Thyroid gland (tissue), 4 donors: Measurements from ENCODE around the gene TNS4. TPM values are rescaled to one million over a fixed set of nuclear protein-coding genes. Genes with fewer than 3 reads are reported as not detected.
A peak's percentile ranks its signal among the peaks of the same experiment; 100 is the strongest.

Experiments used
- DNase-seq, 2 donors: peaks; one replicate each; pipeline ENCODE4 v3.0.0-alpha.2; 2019
- H3K27ac ChIP-seq, 3 donors: fragments of 200-600 bp; sonication (generic); 1 replicate in 2 of 3; 2 replicates in 1 of 3; pipeline ENCODE4 v1.5.1; 2016 to 2019; ENCODE audit warnings: mild to moderate bottlenecking in 1 of 3, moderate library complexity in 1 of 3
- H3K27me3 ChIP-seq: fragments of 200-600 bp; sonication (generic); one replicate; pipeline ENCODE4 v1.5.1; 2019
- H3K36me3 ChIP-seq, 2 donors: fragments of 200-600 bp; sonication (generic); one replicate each; pipeline ENCODE4 v1.5.1; 2016 to 2019
- H3K4me1 ChIP-seq, 2 donors: fragments of 200-600 bp; sonication (generic); one replicate each; pipeline ENCODE4 v1.5.1; 2017 to 2019
- H3K4me3 ChIP-seq, 3 donors: fragments of 200-600 bp; sonication (generic); replicated peaks in 1 of 3; 1 replicate in 2 of 3; 2 replicates in 1 of 3; pipeline ENCODE4 v1.5.1; 2016; ENCODE audit warnings: mild to moderate bottlenecking in 1 of 3
- H3K9me3 ChIP-seq: fragments of 200-600 bp; sonication (generic); one replicate; pipeline ENCODE4 v1.5.1; 2017
- CTCF ChIP-seq, 6 experiments: fragments of 200-600 bp in 3 of 6; fragments of 450-650 bp in 3 of 6; sonication (generic) in 3 of 6; IDR thresholded peaks; one replicate each; pipeline ENCODE4 v1.5.1; 2016 to 2019; ENCODE audit warnings: antibody characterized with exemption in 6 of 6, mild to moderate bottlenecking in 2 of 6, inconsistent platforms in 1 of 6, moderate library complexity in 1 of 6
- POLR2A ChIP-seq, 2 donors: fragments of 450-650 bp; IDR thresholded peaks; one replicate each; pipeline ENCODE4 v1.6.1; 2017; ENCODE audit warnings: antibody characterized with exemption in 2 of 2, mild to moderate bottlenecking in 2 of 2, moderate library complexity in 1 of 2
- WGBS, 2 donors: methylation state at CpG; one replicate each; pipeline ENCODE4 v1.1.5; 2017; 5-methylcytosine and 5-hydroxymethylcytosine counted together
- intact Hi-C: fragments of 100-400 bp; cut with DNase I; formaldehyde crosslinking; loops from one replicate; pipeline ENCODE4 v1.15.1; 2023
- total RNA-seq, 4 donors: library from RNA; depleted of rRNA; stranded (reverse); fragments of >200 nt; gene quantifications; one replicate each; pipeline ENCODE4 v1.2.3, GENCODE V29; 2016

The TNS4 gene
- total RNA-seq, 4 donors from 2014 or later = 5.4 to 24.7 (median 16.2) TPM

GRCh38 chr17:40460968-40461731 lies 40.3 kb downstream of the TNS4 start:
- Histone ChIP-seq H3K9me3 (no peaks in the 10 kb centered on the region), H3K27me3 (no peaks in the 10 kb centered on the region), H3K4me3 (no peak overlapping the region), H3K4me1 (peaks cover 31 to 62% of the 10 kb centered on the region in 2 donors), H3K27ac (no peak overlapping the region), H3K36me3 (peaks cover 6 to 14% of the 10 kb centered on the region in 2 donors)
- intact Hi-C loops = no loop called here
- WGBS, 2 donors = 71 to 75% methylated on average over 8 to 9 of the region's 9 CpGs
- DNase-seq = no peak
- no peak for TF ChIP-seq CTCF (IDR thresholded peaks at IDR 0.05)
- peak in 1 of 2 donors; percentile 6 for TF ChIP-seq POLR2A (IDR thresholded peaks at IDR 0.05)

- no peak overlapping the region for H3K4me3 ChIP-seq
- DNase-seq = no peak
- no peaks in the 10 kb centered on the region for H3K27me3 ChIP-seq
- intact Hi-C loops = no loop called here
- 63 to 80% methylated on average over 3 of the region's 3 CpGs for WGBS, 2 donors
- TF ChIP-seq CTCF (IDR thresholded peaks at IDR 0.05) = no peak
- TF ChIP-seq POLR2A (IDR thresholded peaks at IDR 0.05) = no peak
- no peaks in the 10 kb centered on the region for H3K9me3 ChIP-seq
- H3K27ac ChIP-seq = no peak overlapping the region
- H3K36me3 ChIP-seq = peaks cover 11 to 19% of the 10 kb centered on the region in 2 donors
- peaks cover 36 to 67% of the 10 kb centered on the region in 2 donors for H3K4me1 ChIP-seq
Measured at GRCh38 chr17:40460604-40460967, 40.8 kb downstream of the TNS4 start.

GRCh38 chr17:40459636-40460603 lies 41.5 kb downstream of the TNS4 start:
- intact Hi-C loops = no loop called here
- no peak for DNase-seq
- Histone ChIP-seq H3K36me3 (peaks cover 13 to 24% of the 10 kb centered on the region in 2 donors), H3K27ac (peak overlapping the region in 1 of 3 donors; percentile 40), H3K4me1 (peaks cover 36 to 70% of the 10 kb centered on the region in 2 donors), H3K27me3 (no peaks in the 10 kb centered on the region), H3K9me3 (no peaks in the 10 kb centered on the region), H3K4me3 (no peak overlapping the region)
- 68 to 81% methylated on average over 7 to 8 of the region's 8 CpGs for WGBS, 2 donors
- TF ChIP-seq CTCF (IDR thresholded peaks at IDR 0.05) = no peak
- no peak for TF ChIP-seq POLR2A (IDR thresholded peaks at IDR 0.05)

- Histone ChIP-seq H3K27ac (peak overlapping the region in 2 of 3 donors; percentile 65 to 67), H3K4me1 (peaks cover 36 to 71% of the 10 kb centered on the region in 2 donors), H3K27me3 (no peaks in the 10 kb centered on the region), H3K9me3 (no peaks in the 10 kb centered on the region), H3K36me3 (peaks cover 22 to 33% of the 10 kb centered on the region in 2 donors), H3K4me3 (no peak overlapping the region)
- no peak for TF ChIP-seq POLR2A (IDR thresholded peaks at IDR 0.05)
- intact Hi-C loops = no loop called here
- WGBS, 2 donors = 84 to 86% methylated on average over 12 of the region's 12 CpGs
- DNase-seq = no peak
Measured at GRCh38 chr17:40458851-40459482, 42.5 kb downstream of the TNS4 start.
